Brain pericyte (primary cell): ENCODE results near the gene RAB11FIP5.

ENCODE experiments used
- DNase-seq: peaks from one replicate; pipeline ENCODE4 v3.0.0-alpha.2; 2012; ENCODE audit warnings: low read depth, low spot score

RAB11FIP5 gene

DNA sequence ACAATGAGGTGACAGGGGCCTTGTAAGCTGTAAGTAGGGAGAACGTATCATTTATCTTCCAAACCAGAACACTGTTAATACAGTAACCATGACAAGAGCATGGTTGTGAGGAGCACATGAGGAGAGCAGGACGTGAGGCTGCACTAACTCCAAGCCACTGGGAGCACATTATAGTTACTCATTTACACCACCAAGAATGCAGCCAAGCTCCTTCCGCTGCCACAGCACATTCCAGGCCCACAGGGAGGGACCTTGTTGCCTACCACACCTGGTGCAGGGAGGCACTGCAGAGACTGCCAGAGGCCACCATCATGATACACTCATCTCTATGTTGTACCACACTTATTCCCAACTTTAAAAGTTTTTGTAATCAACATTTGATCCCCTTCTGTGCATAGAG, 27.8 kb downstream of the RAB11FIP5 start:
- DNase-seq = no peak

DNA sequence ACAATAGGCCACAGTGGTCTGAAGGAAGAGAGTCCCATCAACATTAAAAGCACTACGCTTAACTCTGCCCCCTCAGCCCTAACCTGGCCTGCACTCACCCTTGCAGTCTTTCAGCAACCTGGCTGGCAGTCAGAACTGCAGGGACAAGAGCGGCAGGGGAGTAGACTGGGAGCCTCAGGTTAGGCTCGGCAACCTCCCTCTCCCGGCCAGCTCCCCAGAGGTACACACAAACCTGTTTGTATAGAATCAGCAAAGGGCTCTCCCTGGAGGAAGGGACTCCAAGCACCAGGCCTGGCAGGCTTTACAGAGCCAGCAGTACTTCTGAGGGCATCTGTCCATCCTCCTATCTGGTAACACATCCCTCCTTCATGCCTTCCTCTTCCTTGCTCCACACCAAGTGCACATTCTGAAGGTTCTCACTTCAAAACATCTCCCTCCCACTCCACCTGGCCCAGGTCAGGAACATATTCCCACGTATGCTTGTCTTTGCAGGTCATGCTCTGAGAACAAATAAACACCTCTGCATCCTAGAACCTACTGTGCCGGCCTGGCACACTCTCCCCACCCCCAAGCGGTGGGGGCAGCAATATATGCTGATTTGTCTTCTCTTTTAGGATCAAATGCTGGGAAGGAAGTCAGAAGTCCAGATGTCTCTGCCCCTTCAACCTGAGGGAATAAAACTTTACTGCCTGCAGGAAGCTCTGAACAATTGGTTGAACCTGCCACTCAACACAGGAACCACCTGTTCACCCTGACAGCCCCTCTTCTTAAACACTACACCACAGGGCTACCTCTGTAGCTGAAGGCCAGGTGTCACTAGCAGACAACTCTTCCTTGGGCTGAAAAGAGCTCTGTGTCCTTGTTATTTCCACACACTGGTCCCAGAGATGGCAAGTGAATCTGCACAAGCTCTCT, 28.6 kb downstream of the RAB11FIP5 start:
- DNase-seq = no peak

DNA sequence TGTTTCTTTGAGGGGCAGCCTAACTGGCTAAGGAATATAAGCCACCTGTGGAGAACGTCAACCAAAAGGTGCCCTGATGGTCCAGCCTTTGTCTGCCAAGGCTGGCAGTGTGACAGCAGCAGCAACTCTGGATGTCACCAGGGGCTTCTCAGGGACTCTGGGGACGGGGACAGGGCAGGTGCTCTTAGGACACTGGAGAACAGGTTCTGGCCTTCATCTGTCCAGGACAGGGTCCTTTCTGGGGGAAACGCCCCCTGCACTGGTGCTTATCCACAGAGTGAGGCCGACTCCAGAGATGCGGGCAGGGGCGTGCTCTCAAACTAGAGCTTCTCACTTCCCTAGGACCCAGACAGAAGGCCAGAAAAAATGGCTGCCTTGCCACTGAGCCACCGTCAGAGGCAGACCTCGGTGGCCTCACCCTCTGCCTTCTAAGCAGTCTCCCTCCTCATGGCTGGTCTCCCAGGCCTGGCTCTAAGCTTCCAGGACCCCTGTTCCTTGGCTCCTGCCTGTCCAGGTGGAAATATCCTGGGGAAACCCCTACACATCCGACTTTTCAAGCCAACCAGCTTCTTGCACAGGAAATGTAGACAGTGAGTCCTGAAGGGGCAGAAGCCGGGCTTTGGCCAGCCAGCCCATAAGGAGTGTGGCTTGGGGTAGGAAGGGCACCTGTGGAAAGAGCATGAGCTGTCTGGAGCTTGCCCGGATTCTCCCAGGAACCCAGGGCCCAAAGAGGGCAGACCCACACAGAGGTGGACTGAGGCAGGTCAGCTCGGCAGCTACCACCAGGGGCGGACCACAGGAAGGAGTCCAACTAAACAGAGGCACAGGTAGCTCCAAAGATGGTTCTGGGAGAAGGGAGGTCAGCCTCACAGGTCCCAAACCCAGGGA, 30.0 kb downstream of the RAB11FIP5 start:
- DNase-seq = no peak

DNA sequence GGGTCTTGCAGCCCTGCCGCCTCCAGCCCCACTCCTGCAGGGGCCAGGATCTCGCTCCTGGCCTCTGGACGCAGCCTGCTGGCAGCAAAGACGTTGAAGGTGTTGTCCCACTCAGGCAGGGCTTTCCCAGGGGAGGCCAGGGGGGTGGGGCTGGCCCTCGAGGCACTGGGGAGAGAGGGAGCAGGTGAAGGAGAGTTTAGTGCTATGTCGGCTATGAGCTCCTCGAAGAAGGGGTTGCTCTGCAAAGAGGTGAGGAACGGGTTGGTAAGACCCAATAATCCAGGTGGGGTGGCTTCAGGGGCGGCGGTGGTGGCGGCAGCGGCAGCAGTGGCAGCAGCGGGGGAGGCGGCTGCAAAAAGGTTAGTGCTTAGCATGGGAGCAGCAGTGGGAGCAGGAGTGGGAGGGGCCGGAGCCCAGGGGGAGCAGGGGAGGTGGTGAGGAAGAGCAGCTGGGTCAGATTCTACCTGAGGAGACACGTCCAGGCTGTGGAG, 31.5 kb downstream of the RAB11FIP5 start:
- DNase-seq = no peak

DNA sequence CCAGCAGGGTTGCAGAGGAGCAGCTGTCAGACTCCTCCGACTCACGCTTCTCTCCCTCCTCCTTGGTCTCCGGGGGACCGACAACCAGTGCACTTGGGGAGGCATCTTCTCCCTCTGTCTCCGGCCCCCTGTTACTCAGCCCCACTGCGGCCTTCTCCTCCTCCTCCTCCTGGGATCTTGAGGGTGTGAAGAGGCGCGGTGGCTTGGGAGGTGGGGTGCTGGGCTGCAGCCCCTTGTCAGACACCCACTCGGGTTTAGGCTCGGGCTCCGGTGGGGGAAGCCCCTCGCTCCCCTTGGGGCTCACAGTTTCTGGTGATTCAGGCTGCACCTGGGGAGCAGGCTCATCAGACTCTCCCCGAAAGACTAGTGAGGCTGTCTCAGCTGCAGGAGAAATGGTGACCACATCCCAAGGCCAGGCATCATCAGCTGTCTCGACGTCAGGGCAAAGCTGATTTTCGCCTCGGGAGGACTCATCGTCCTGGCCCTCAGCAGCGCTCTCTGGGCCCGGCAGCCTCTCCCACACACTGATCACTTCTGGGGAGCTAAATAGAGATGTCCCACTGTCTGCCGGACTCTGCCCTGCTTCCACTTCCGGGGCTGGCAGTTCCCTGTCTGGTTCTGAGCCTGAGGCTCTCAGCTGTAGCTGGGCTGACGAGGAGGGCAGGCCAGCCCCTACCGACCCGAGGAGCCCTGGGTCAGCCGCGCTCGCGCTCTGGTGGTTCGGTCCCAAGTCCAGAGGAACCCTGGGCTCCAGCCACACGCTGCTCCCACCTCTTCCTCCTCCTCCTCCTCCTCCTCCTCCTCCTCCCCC, 32.2 kb downstream of the RAB11FIP5 start:
- DNase-seq = no peak

DNA sequence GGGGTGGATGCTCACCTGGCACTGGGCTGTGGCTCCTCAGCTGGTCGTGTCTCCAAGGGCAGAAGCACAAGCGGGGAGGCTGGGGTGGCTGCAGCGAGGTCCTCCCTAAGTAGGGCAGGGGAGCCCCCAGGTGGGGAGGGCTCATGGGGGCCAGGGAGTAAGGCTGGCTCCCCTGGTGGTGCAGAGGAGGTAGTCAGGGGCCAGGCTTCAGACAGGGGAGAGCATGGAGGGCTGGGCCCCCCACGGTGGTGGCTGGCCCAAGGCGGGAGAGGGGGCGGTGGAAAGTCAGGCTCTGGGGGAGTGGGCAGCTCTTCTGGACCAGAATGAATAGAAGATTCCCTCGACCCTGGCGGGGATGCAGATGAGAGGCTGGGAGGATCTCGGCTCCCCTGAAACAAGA, 33.1 kb downstream of the RAB11FIP5 start:
- no peak for DNase-seq

DNA sequence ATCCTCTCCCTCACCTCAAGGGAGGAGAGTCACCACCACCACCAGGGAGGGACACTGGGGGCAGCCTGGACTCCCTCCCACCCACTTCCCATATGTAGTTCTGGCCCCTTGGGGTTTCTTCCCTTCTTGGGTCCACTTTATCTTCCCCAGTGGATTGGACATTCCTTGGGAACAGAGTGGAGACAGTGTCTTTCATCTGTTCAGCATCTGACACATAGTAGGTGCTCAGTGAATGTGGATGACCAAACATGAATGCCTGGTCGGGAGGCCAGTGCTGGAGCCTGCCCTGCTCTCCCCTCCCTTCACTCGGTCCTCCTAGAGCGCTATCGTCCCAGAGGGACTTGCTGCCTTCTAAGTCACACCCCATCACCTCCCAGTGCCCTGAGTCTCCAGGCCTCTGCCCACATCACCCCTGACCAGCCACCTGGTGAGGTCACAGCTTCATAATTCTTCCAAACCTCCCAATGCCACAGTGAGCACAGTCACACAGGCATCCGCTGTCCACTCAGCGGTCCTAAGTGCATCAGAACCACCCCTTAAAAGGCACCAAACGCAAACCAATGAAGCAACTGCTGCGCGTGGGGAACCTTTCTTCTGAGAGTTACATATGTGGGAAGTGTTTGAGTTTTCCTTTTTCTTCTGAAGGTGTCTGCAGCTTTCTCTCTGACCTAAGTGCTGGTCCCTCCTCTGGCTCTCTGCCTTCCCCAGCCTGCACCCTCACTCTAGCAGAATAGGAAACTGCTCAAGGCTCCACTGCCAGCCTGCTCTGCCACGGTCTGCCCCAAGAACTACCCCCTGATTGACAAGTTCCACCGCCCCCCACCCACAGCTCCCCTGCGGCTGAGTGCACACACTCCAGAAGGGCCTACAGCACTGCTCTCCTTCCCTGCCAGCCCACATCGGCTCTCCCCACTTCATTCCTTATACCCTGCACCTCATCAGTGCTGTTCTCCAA, 34.0 kb downstream of the RAB11FIP5 start:
- DNase-seq = no peak

DNA sequence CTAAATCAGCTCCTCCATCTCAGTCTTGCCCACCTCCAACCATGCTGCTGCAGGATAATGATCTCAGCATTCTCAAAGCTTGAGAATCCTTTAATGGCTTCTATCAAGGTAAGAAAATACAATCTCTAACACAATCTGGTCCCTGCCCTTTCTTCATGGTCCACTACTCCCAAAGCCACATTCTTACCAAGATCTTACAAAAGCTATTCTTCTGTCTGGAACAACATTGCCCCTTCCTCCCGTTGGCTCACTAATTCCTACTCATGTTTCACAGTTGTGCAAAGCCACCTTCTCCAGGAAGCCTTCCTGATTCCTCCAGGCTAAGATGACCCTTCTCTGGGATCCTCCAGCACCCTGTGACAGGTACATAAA, 35.3 kb downstream of the RAB11FIP5 start:
- DNase-seq = no peak

DNA sequence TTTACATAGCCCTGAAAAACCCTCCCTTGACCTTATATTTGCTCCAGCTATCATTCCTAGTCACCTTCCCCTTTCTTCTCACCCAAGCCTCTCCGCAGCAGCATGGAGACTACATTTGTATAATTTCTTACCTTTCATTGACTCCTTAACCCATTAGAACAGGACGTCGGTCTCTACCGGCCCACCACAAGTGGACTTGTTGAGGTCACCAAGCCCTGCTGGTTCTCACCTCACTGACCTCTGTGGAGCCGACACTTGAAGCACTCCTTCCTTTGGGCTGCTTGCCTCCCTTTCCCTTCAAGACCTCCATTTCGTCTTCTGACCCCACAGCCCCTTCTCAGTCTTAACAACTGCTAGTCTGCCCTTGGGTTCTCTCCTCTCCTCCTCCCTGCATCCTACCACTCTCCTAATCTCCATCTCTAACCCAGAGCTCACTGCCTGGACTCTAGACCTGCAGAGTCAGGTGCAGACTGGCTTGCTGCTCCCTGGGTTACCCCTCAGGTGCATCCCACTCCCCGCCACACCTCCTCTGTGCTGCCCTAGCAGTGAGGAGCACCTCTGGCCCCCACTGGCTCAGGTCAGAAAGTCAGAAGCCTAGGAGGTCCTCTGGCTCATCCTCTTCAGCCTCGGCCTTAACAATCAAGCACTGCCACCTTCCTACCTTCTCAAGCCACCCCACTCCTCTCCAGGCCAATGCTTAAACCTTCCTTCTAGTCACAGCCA, 35.9 kb downstream of the RAB11FIP5 start:
- no peak for DNase-seq

DNA sequence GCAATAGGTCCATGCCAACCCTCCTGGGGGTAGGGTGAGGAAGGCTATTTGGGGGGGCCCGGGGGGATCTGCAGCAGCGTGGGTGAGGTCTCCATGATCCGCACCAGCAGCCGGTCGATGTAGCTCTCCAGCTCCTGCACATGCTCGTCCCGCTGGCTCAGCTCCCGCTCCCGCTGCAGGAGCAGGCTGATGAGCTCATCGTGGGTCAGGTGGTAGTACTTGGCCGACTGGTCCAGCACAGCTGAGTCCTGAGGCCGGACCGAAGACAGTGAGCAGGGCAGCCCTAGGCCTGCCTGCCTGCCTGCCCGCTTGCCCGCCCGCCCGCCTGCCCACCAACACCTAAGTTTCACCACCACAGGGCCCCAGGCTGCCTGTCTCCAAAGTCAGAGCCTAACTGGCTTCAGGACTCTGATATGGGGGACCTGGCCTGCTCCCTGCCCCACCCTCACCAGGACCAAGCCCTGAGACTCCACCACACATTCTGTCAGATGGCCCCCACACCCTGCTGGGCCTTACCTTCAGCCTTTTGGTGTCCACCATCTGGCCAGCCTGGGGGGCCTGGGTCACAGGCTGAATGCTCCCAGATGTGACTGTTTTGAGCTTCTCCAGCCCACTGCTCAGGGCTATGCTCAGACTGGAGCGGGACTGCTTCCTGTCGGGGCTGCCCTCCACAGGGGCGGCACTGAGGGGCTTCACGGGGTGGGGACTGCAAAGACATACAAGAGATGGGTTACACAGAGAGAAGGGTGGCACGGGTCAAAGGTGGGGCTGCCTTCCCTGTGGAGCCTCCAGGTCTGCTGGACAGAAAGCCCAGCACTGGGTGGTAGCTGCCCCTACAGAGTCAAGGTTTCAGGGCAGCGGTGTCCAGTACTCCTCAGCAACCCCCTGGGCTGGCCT, 37.0 kb downstream of the RAB11FIP5 start:
- DNase-seq = no peak

DNA sequence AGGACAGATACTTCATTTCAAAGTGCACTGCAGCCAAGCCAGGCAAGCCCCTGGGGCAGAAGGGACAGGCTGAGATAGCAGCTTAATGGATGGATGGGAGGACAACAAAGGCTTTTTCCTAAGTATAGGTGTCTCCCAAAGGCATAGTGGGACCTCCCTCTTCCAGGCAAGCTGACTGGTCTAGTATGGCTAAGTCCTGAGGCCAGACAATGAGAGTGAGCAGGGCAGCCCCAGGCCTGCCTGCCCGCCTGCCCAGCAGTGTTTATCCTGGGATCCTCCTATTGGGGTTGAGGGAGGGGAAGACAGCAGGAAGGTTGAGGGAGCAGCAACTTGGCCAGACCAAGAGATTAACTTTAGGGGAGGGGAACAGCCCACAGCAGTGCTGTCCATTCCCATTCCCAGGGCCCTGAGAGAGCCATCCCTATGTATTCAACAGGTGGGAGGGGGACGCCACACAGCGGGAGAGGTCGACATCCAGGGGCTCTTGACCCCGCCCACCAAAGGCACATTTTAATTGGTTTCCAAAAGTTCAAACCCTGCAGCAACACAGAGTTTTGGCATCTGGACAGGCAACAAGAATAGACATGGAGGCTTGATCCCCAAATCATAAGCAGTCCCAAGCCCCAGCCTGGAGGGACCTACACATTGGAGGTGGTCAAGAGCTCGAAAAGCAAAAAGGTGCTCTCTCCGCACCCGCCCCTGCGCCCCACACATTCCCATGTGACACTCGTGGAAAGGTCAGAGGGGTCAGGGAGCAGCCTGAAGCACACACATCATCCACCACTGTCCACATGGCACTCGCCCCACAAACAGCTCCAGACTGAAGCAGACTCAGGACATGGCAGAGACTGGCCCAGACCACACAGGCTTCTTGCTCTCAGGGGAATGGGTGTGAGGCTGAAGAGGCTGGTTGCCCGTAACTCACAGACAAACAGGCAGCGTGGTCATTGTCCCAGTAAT, 38.4 kb downstream of the RAB11FIP5 start:
- DNase-seq = no peak

DNA sequence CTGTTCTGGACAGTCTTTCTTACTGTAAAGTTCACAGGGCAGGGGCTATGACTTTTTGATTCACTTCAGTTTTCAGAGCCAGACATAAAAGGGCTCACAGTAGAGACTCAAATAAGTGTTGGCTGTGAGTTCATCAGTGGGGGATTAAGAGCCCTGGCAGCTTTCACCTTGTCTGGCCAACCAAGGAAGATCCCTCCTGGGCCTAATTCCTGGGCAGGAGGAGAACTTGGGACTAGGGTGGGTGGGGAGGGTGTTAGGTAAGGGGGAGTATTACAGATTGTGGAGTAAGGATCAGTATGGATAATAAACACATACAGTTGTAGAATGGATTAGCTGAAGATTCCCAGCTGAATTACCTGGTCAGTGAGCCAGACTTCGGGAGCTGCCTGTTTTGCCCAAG, 40.3 kb downstream of the RAB11FIP5 start:
- DNase-seq = no peak

DNA sequence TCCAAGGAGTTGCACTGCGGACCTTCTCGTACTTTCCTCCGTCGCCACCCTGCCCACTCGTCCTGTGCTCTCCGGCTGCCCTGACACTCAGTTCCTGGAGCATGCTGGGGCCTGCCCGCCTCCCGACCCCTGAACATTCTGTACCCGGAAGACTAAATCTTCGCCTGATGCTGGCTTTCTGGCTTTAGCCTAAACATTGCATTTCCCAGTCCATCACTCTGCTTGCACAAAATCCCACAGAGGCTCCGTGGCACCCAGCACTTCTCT, 40.7 kb downstream of the RAB11FIP5 start:
- no peak for DNase-seq

DNA sequence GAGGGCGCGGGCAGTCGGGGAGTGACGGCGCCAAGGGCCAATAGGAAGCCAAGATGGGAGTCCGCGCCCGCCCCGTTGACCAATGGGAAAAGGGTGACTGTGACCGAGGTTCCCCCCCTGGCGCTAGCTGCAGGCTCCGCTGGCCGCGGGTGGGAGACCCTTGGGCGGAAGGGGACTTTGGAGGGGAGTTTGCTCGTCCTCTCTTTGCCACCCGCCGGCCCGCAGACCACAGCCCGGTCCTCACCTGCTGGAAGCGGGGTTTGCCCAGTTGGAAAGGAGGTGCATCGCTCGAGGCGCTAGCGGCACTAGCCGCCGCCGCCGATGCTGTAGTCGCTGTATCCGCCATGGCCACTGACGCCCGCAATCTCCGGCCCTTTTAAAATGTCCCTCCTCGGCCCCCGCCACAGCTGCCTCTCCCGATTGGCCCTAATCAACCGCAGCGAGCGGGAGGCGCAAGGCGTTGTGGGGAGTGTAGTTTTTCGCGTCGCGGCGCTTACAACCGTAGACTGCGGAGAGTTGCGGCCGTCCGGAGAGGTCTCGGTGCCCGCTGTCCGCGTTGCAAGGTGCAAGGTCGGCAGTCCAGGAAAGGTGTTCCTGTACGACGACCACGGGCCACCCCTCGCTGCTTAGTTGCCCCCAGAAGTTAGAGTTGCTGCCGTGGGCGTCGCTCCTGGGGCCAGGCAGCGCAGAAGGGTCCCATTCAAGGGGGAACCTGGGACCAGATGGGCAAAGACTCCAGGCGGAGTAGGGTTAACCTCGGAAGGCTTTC, 41.2 kb downstream of the RAB11FIP5 start, which contains the start of gene SFXN5:
SFXN5 (minus strand) TSS at position 353 of the 769 bp plus-strand sequence; CDS start at position 346, 7 bp downstream.
- peak; percentile 88 for DNase-seq

DNA sequence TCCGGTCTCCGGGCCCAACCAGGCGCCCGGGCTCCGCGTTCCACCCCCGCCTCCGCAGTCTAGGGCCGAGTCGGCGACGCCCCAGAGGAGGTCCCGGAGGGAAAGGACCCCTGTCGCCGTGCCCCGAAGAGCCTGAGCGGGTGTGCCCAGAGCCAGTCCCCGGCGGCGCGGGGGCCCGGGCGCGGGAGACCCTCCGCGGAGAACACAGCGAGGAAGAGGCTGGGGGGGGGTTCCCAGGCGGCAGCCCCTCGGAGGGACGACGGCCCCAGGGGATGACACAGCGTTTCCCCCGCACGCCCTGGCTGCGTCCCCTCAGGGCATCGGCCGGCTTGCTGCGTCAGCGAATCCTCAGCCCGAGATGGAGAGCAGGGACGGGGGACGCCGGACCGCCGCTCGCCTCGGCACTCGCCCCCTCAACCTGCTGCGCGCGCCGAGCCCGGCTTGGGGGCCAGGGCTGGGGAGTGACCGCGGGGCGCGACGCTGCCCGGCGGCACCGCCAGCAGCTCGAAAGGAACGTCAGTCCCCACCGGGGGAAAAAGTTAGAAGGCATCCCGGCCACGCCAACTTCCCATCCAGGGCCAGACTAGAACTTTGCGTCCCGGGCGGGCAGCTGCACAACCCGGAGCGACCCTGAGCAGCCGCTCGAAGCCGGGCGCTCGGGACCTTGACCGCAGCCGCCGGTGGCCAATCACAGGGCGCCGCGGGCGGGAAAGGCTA, 41.9 kb downstream of the RAB11FIP5 start:
- DNase-seq = no peak
